IPS DF 19.7 (cell line): ENCODE results near the gene TPCN2.
"Not testable (repeated sequence)": the region's sequence is repeated elsewhere in the genome, so short reads cannot be mapped to it uniquely, and the experiment has no call there.

Experiments
- DNase-seq: peaks from one replicate; pipeline ENCODE4 v3.0.0-alpha.2; 2013; ENCODE audit warnings: low read depth, low spot score

The TPCN2 gene

GRCh38 chr11:69149338-69150045 is 100.8 kb downstream of the TPCN2 start:
- DNase-seq = not testable (repeated sequence)

- DNase-seq = no peak
Observed at GRCh38 chr11:69150175-69150574, 101.4 kb downstream of the TPCN2 start.

- DNase-seq = no peak
Observed at GRCh38 chr11:69151836-69152235, 103.1 kb downstream of the TPCN2 start.

GRCh38 chr11:69152733-69153421 is 104.1 kb downstream of the TPCN2 start:
- DNase-seq = no peak

GRCh38 chr11:69153661-69154060 is 104.9 kb downstream of the TPCN2 start:
- DNase-seq = no peak

GRCh38 chr11:69154211-69154913 is 105.6 kb downstream of the TPCN2 start:
- no peak for DNase-seq

- DNase-seq = no peak
Observed at GRCh38 chr11:69154938-69155301, 106.2 kb downstream of the TPCN2 start.

- no peak for DNase-seq
Observed at GRCh38 chr11:69155302-69156234, 106.8 kb downstream of the TPCN2 start, which contains the start of gene SMIM38. Gene SMIM38 (plus strand): TSS chr11:69155935. CDS start chr11:69157847, 1,912 bp downstream.

- no peak for DNase-seq
Observed at GRCh38 chr11:69156235-69156639, 107.5 kb downstream of the TPCN2 start.

GRCh38 chr11:69156673-69157155 is 108.0 kb downstream of the TPCN2 start:
- no peak for DNase-seq

GRCh38 chr11:69157156-69157821 is 108.6 kb downstream of the TPCN2 start:
- DNase-seq = no peak

GRCh38 chr11:69157822-69158231 is 109.1 kb downstream of the TPCN2 start:
- DNase-seq = no peak

GRCh38 chr11:69158301-69159149 is 109.8 kb downstream of the TPCN2 start:
- DNase-seq = no peak

- DNase-seq = no peak
Observed at GRCh38 chr11:69159150-69159852, 110.6 kb downstream of the TPCN2 start.

GRCh38 chr11:69160296-69161116 is 111.8 kb downstream of the TPCN2 start:
- DNase-seq = no peak

- DNase-seq = no peak
Observed at GRCh38 chr11:69161117-69161407, 112.3 kb downstream of the TPCN2 start.

GRCh38 chr11:69162505-69162904 is 113.8 kb downstream of the TPCN2 start:
- no peak for DNase-seq

- no peak for DNase-seq
Observed at GRCh38 chr11:69163842-69164241, 115.1 kb downstream of the TPCN2 start.

- no peak for DNase-seq
Observed at GRCh38 chr11:69164824-69165223, 116.1 kb downstream of the TPCN2 start.
